IMR-90 (cell line): ENCODE results near the gene C1orf87. TPM values are rescaled to one million over a fixed set of nuclear protein-coding genes. Genes with fewer than 3 reads are reported as not detected.

Source experiments
- ATAC-seq: fragments of 200-7000 bp; cut with Tn5 transposase; 2 replicates; pipeline ENCODE4 v1.9.1; 2020; ENCODE audit warnings: low read depth, mild to moderate bottlenecking, moderate library complexity
- BruUV-seq: library from RNA; stranded (reverse); fragments of 400-500 nt; replicated peaks from 2 replicates; lab custom pipeline; 2021; lab: Mats Ljungman, UMichigan
- CTCF ChIA-PET: fragments of 300-600 bp; formaldehyde crosslinking; extraction: SDS; loops from one replicate; lab custom pipeline; 2021; ENCODE audit warnings: antibody characterized with exemption; lab: Yijun Ruan, JAX
- POLR2A ChIA-PET: fragments of 300-600 bp; sonication (Branson Sonifier 250); formaldehyde crosslinking; loops from one replicate; lab custom pipeline; 2022; ENCODE audit warnings: antibody characterized with exemption; ENCODE audit not compliant: unreplicated experiment; lab: Charles Lee
- DNase-seq: peaks from one replicate; pipeline ENCODE4 v3.0.0; 2013
- H2AFZ ChIP-seq: replicated peaks from 2 replicates; pipeline ENCODE3; 2013; ENCODE audit warnings: low read length, mild to moderate bottlenecking; ENCODE audit not compliant: poor library complexity
- H2AK5ac ChIP-seq: 2 replicates; pipeline ENCODE4 v1.6.1; 2013; ENCODE audit warnings: low read depth, low read length, inconsistent platforms
- H2AK9ac ChIP-seq: replicated peaks from 2 replicates; pipeline ENCODE3; 2013; ENCODE audit warnings: mild to moderate bottlenecking, low read depth, low read length, moderate library complexity; ENCODE audit not compliant: poor library complexity
- H2BK120ac ChIP-seq: 2 replicates; pipeline ENCODE4 v1.6.1; 2013; ENCODE audit warnings: low read depth, low read length, inconsistent platforms
- H2BK15ac ChIP-seq: 3 replicates; pipeline ENCODE4 v1.6.1; 2013; ENCODE audit warnings: low read depth, low read length, inconsistent platforms
- H2BK20ac ChIP-seq: 2 replicates; pipeline ENCODE4 v1.6.1; 2013; ENCODE audit warnings: low read depth, mild to moderate bottlenecking, inconsistent platforms, low read length, moderate library complexity
- H2BK5ac ChIP-seq: 2 replicates; pipeline ENCODE4 v1.6.1; 2013; ENCODE audit warnings: mild to moderate bottlenecking, low read depth, low read length, inconsistent platforms; ENCODE audit not compliant: poor library complexity, severe bottlenecking
- H3K14ac ChIP-seq: replicated peaks from 2 replicates; pipeline ENCODE4 v1.6.1; 2013; ENCODE audit warnings: low read depth, low read length, inconsistent platforms
- H3K18ac ChIP-seq: 2 replicates; pipeline ENCODE4 v1.6.1; 2013; ENCODE audit warnings: low read depth, low read length, control low read depth
- H3K23ac ChIP-seq: 2 replicates; pipeline ENCODE4 v1.6.1; 2013; ENCODE audit warnings: low read depth, low read length, inconsistent platforms
- H3K27ac ChIP-seq: 2 replicates; pipeline ENCODE4 v1.5.1; 2013; ENCODE audit warnings: mild to moderate bottlenecking, control low read depth, low read length; ENCODE audit not compliant: insufficient read depth
- H3K27me3 ChIP-seq: 2 replicates; pipeline ENCODE4 v1.6.1; 2013; ENCODE audit warnings: low read length; ENCODE audit not compliant: control insufficient read depth, insufficient read depth
- H3K36me3 ChIP-seq: 2 replicates; pipeline ENCODE4 v1.6.1; 2013; ENCODE audit warnings: low read length, mixed read lengths; ENCODE audit not compliant: control insufficient read depth, insufficient read depth
- H3K4ac ChIP-seq: 2 replicates; pipeline ENCODE4 v1.6.1; 2013; ENCODE audit warnings: low read depth, low read length, inconsistent platforms
- H3K4me1 ChIP-seq: 2 replicates; pipeline ENCODE4 v1.6.1; 2013; ENCODE audit warnings: low read length, mixed read lengths; ENCODE audit not compliant: control insufficient read depth, insufficient read depth
- H3K4me2 ChIP-seq: 2 replicates; pipeline ENCODE4 v1.6.1; 2013; ENCODE audit warnings: low read depth, mild to moderate bottlenecking, control low read depth, low read length, moderate library complexity
- H3K4me3 ChIP-seq: 2 replicates; pipeline ENCODE4 v1.5.1; 2013; ENCODE audit warnings: low read depth, mild to moderate bottlenecking, control low read depth, low read length, moderate library complexity; ENCODE audit not compliant: insufficient read depth
- H3K56ac ChIP-seq: 2 replicates; pipeline ENCODE4 v1.6.1; 2013; ENCODE audit warnings: low read length, inconsistent platforms; ENCODE audit not compliant: insufficient read depth; ENCODE audit errors: extremely low read depth
- H3K79me1 ChIP-seq, 2 experiments: 2 replicates each; pipeline ENCODE4 v1.6.1; 2013; ENCODE audit warnings: low read length in 2 of 2, inconsistent platforms in 1 of 2, low read depth in 1 of 2
- H3K9ac ChIP-seq: 2 replicates; pipeline ENCODE4 v1.6.1; 2013; ENCODE audit warnings: low read depth, low read length, control low read depth
- H3K9me1 ChIP-seq: 2 replicates; pipeline ENCODE4 v1.6.1; 2013; ENCODE audit warnings: low read length, inconsistent platforms; ENCODE audit not compliant: insufficient read depth
- H3K9me3 ChIP-seq: 2 replicates; pipeline ENCODE4 v1.6.1; 2013; ENCODE audit warnings: low read length; ENCODE audit not compliant: control insufficient read depth, insufficient read depth
- H4K20me1 ChIP-seq: 2 replicates; pipeline ENCODE4 v1.6.1; 2013; ENCODE audit warnings: low read length, inconsistent platforms; ENCODE audit not compliant: insufficient read depth
- H4K5ac ChIP-seq: 2 replicates; pipeline ENCODE4 v1.6.1; 2013; ENCODE audit warnings: mild to moderate bottlenecking, low read depth, low read length, control low read depth
- H4K8ac ChIP-seq, 2 experiments: 2 replicates each; pipeline ENCODE4 v1.6.1; 2013; ENCODE audit warnings: low read depth in 2 of 2, low read length in 2 of 2, control low read depth in 1 of 2, inconsistent platforms in 1 of 2
- H4K91ac ChIP-seq: 2 replicates; pipeline ENCODE4 v1.6.1; 2013; ENCODE audit warnings: low read depth, low read length, inconsistent platforms; ENCODE audit not compliant: insufficient read depth
- BHLHE40 ChIP-seq: fragments of 150-350 bp; IDR thresholded peaks from 2 replicates; pipeline ENCODE4 v1.6.1; 2016; ENCODE audit warnings: mild to moderate bottlenecking, low read depth, low read length
- FOS ChIP-seq: fragments of 150-350 bp; IDR thresholded peaks from 2 replicates; pipeline ENCODE4 v1.6.1; 2016; ENCODE audit warnings: low read depth, low read length
- MAZ ChIP-seq: IDR thresholded peaks from 2 replicates; pipeline ENCODE4 v1.6.1; 2012; ENCODE audit warnings: low read depth, mild to moderate bottlenecking, low read length, improper control_type of control experiment, moderate library complexity, borderline replicate concordance
- NFE2L2 ChIP-seq: fragments of 150-350 bp; IDR thresholded peaks from 2 replicates; pipeline ENCODE4 v1.6.1; 2016; ENCODE audit warnings: low read depth, mild to moderate bottlenecking, low read length
- POLR2A ChIP-seq: IDR thresholded peaks from 2 replicates; pipeline ENCODE4 v1.6.1; 2012; ENCODE audit warnings: mild to moderate bottlenecking, low read depth, low read length
- RAD21 ChIP-seq: IDR thresholded peaks from 2 replicates; pipeline ENCODE4 v1.6.1; 2012; ENCODE audit warnings: low read length, improper control_type of control experiment
- RCOR1 ChIP-seq: IDR thresholded peaks from 2 replicates; pipeline ENCODE4 v1.6.1; 2012; ENCODE audit warnings: mild to moderate bottlenecking, low read length, improper control_type of control experiment; ENCODE audit not compliant: insufficient replicate concordance
- RFX5 ChIP-seq: IDR thresholded peaks from 2 replicates; pipeline ENCODE4 v1.8.0; 2012; ENCODE audit warnings: low read depth, mild to moderate bottlenecking, low read length, moderate library complexity
- SMC3 ChIP-seq: fragments of 150-350 bp; IDR thresholded peaks from 2 replicates; pipeline ENCODE4 v1.6.1; 2016; ENCODE audit warnings: low read depth, mild to moderate bottlenecking, antibody characterized with exemption, low read length, moderate library complexity
- WGBS, 2 experiments: methylation state at CpG; one replicate each; pipeline versions ENCODE4 v1.1.5 to v1.1.7; 2013; ENCODE audit warnings: missing lambda C conversion rate in 2 of 2; ENCODE audit not compliant: insufficient read length in 1 of 2; ENCODE audit errors: extremely low coverage in 2 of 2; 5-methylcytosine and 5-hydroxymethylcytosine counted together
- dilution Hi-C: fragments of 300-500 bp; cut with HindIII; formaldehyde crosslinking; loops from one replicate; pipeline ENCODE4 v1.14.3; 2018; ENCODE audit warnings: low sequenced_read_pairs; ENCODE audit not compliant: unreplicated experiment
- in situ Hi-C: fragments of 300-500 bp; cut with MboI; formaldehyde crosslinking; loops from 3 replicates; pipeline ENCODE4 v1.14.3; 2019; ENCODE audit warnings: low sequenced_read_pairs, inconsistent platforms, mixed read lengths
- intact Hi-C: fragments of 100-400 bp; cut with micrococcal nuclease; formaldehyde crosslinking; loops from 2 replicates; pipeline ENCODE4 v1.10.0; 2022
- polyA plus RNA-seq, 3 experiments: library from polyadenylated mRNA; depleted of rRNA; stranded (reverse); fragments of >200 nt; gene quantifications; 2 replicates each; pipeline ENCODE4 v1.2.3, GENCODE V29; 2012; ENCODE audit warnings: low replicate concordance in 1 of 3
- total RNA-seq: library from RNA; depleted of rRNA; stranded (reverse); fragments of >200 nt; gene quantifications from 2 replicates; pipeline ENCODE4 v1.2.3, GENCODE V29; 2012
- TF ChIP-seq, protein P1 (sequence below): fragments of 150-350 bp; IDR thresholded peaks from 2 replicates; pipeline ENCODE4 v1.6.1; 2016; ENCODE audit warnings: low read depth, mild to moderate bottlenecking, low read length, moderate library complexity, borderline replicate concordance
- TF ChIP-seq, protein P2 (sequence below): fragments of 150-350 bp; IDR thresholded peaks from 2 replicates; pipeline ENCODE4 v1.6.1; 2017; ENCODE audit warnings: mild to moderate bottlenecking, antibody characterized with exemption, low read length, low read depth

Gene C1orf87
- total and polyA plus RNA-seq, 2 of the 4 experiments (the other 2 are of a cell fraction): not detected

DNA sequence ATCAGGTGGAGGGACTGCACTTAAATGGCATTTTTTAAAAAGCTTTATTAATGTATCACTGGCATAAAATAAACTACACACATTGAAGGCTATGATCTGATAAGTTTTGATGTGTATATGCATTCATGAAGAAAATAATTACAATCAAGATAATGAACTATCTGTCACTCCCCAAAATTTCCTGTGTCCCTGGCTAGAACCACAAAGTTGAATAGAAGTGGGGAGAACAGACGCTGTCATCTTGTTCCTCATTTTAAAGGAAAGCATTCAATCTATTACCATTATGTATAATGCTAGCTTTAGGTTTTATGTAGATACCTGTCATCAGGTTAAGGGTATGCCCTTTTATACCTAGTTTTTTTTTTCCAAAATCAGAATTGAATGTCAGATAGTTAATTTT, 38.1 kb upstream of the C1orf87 start:
- Histone ChIP-seq H3K56ac (no peak overlapping the region), H3K79me1 (no peaks in the 10 kb centered on the region), H3K36me3 (no peaks in the 10 kb centered on the region), H2BK20ac (no peak overlapping the region), H3K4me2 (no peak overlapping the region), H3K9me3 (no peaks in the 10 kb centered on the region), H4K8ac (no peak overlapping the region), H3K18ac (no peak overlapping the region), H3K4ac (no peak overlapping the region), H3K9ac (no peak overlapping the region), H3K9me1 (no peaks in the 10 kb centered on the region), H3K4me1 (no peaks in the 10 kb centered on the region), H2BK5ac (no peak overlapping the region), H3K27ac (no peak overlapping the region), H3K27me3 (no peaks in the 10 kb centered on the region), H2AK9ac (no peak overlapping the region), H4K20me1 (no peaks in the 10 kb centered on the region), H2BK15ac (no peak overlapping the region), H2BK120ac (no peak overlapping the region), H3K4me3 (no peak overlapping the region), H2AFZ (no peak overlapping the region), H3K23ac (no peak overlapping the region), H4K91ac (no peak overlapping the region), H4K5ac (no peak overlapping the region), H3K14ac (no peak overlapping the region), H2AK5ac (no peak overlapping the region)
- ChIA-PET CTCF (interaction anchor here (0.6 kb wide), 1 partner anchor 155 kb away, joined by 3 read pairs; no protein-coding TSS in a partner anchor), POLR2A (no interaction called here)
- TF ChIP-seq RFX5 (no peak), RCOR1 (no peak), BHLHE40 (no peak), MAZ (no peak), NFE2L2 (no peak), FOS (no peak), RAD21 (no peak), SMC3 (no peak), POLR2A (no peak)
- TF ChIP-seq, protein P1, sequence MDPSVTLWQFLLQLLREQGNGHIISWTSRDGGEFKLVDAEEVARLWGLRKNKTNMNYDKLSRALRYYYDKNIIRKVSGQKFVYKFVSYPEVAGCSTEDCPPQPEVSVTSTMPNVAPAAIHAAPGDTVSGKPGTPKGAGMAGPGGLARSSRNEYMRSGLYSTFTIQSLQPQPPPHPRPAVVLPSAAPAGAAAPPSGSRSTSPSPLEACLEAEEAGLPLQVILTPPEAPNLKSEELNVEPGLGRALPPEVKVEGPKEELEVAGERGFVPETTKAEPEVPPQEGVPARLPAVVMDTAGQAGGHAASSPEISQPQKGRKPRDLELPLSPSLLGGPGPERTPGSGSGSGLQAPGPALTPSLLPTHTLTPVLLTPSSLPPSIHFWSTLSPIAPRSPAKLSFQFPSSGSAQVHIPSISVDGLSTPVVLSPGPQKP: no peak
- TF ChIP-seq, protein P2, sequence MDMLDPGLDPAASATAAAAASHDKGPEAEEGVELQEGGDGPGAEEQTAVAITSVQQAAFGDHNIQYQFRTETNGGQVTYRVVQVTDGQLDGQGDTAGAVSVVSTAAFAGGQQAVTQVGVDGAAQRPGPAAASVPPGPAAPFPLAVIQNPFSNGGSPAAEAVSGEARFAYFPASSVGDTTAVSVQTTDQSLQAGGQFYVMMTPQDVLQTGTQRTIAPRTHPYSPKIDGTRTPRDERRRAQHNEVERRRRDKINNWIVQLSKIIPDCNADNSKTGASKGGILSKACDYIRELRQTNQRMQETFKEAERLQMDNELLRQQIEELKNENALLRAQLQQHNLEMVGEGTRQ: no peak
- dilution Hi-C loops (no loop called here), intact Hi-C loops (no loop called here), in situ Hi-C loops (no loop called here)
- ATAC-seq (no peak), DNase-seq (no peak)
- no CpG with 5 or more reads among the region's 1 CpG for WGBS, 2 experiments
- no TSS peak for BruUV-seq
